HepG2 (cell line): ENCODE measurements around the gene SLC29A1. TPM values are rescaled to one million over a fixed set of nuclear protein-coding genes. Genes with fewer than 3 reads are reported as not detected.
A peak's percentile ranks its signal among the peaks of the same experiment; 100 is the strongest.

Experiments used
- ATAC-seq: fragments of 200-7000 bp; cut with Tn5 transposase; 3 replicates; pipeline ENCODE4 v1.9.1; 2020; ENCODE audit warnings: mild to moderate bottlenecking, moderate library complexity
- BruUV-seq: library from RNA; stranded (reverse); fragments of 400-500 nt; replicated peaks from 2 replicates; lab custom pipeline; 2021; lab: Mats Ljungman, UMichigan
- CTCF ChIA-PET: fragments of 300-600 bp; formaldehyde crosslinking; extraction: SDS; loops from one replicate; lab custom pipeline; 2021; ENCODE audit warnings: low total read pairs, inconsistent platforms, low intra/inter-chr PET ratio; lab: Yijun Ruan, JAX
- POLR2A ChIA-PET: fragments of 350-600 bp; sonication (Branson Sonifier 250); formaldehyde crosslinking; loops from one replicate; lab custom pipeline; 2020; ENCODE audit warnings: antibody characterized with exemption, inconsistent platforms; lab: Yijun Ruan, JAX
- DNase-seq: peaks from one replicate; pipeline ENCODE4 v3.0.0-alpha.2; 2015; ENCODE audit warnings: low spot score
- FAIRE-seq: peaks from 3 replicates; lab custom pipeline; 2011; peaks lifted over from hg19 to GRCh38; lab: Jason Lieb, UNC
- H2AFZ ChIP-seq: one replicate; pipeline ENCODE4 v1.6.1; 2011; ENCODE audit warnings: low read length, inconsistent platforms
- H3K27ac ChIP-seq: fragments of 300-600 bp; 3 replicates; pipeline ENCODE4 v1.8.0; 2011; ENCODE audit warnings: mixed run types, mild to moderate bottlenecking, mixed read lengths, low read length, inconsistent platforms; ENCODE audit not compliant: insufficient read depth; ENCODE audit errors: extremely low read length
- H3K27me3 ChIP-seq, 2 experiments: fragments of 200-600 bp in 1 of 2; 2 replicates in 1 of 2; 3 replicates in 1 of 2; pipeline versions ENCODE4 v1.6.0 to v1.8.0; 2011; ENCODE audit warnings: low read length in 2 of 2, mild to moderate bottlenecking in 2 of 2, moderate library complexity in 2 of 2, inconsistent platforms in 1 of 2; ENCODE audit not compliant: insufficient read depth in 2 of 2, control insufficient read depth in 1 of 2
- H3K36me3 ChIP-seq, 2 experiments: fragments of 200-600 bp in 1 of 2; replicated peaks in 1 of 2; 2 replicates in 1 of 2; 3 replicates in 1 of 2; pipeline versions ENCODE4 v1.5.1 to v1.8.0; 2011; ENCODE audit warnings: low read length in 2 of 2, inconsistent platforms in 1 of 2; ENCODE audit not compliant: insufficient read depth in 2 of 2, control insufficient read depth in 1 of 2
- H3K4me1 ChIP-seq: 2 replicates; pipeline ENCODE4 v1.5.1; 2012; ENCODE audit warnings: low read length, inconsistent platforms; ENCODE audit not compliant: insufficient read depth
- H3K4me2 ChIP-seq: 2 replicates; pipeline ENCODE4 v1.6.0; 2011; ENCODE audit warnings: low read depth, low read length, inconsistent platforms
- H3K4me3 ChIP-seq, 3 experiments: fragments of 200-600 bp in 1 of 3; sonication (generic), shearing (Covaris generic) in 1 of 3; replicated peaks in 1 of 3; 2 replicates each; pipeline ENCODE4 v1.5.1; 2011 to 2016; ENCODE audit warnings: low read length in 3 of 3, inconsistent platforms in 2 of 3, low read depth in 2 of 3, mild to moderate bottlenecking in 2 of 3, control low read depth in 1 of 3, mixed read lengths in 1 of 3; ENCODE audit not compliant: insufficient read depth in 1 of 3
- H3K79me2 ChIP-seq: one replicate; pipeline ENCODE4 v1.6.1; 2011; ENCODE audit warnings: low read length, inconsistent platforms; ENCODE audit not compliant: insufficient read depth
- H3K9ac ChIP-seq: 2 replicates; pipeline ENCODE4 v1.6.0; 2011; ENCODE audit warnings: mild to moderate bottlenecking, low read depth, low read length, inconsistent platforms; ENCODE audit not compliant: insufficient read depth
- H3K9me3 ChIP-seq: 2 replicates; pipeline ENCODE4 v1.5.1; 2012; ENCODE audit warnings: mild to moderate bottlenecking, low read length
- H4K20me1 ChIP-seq: 2 replicates; pipeline ENCODE4 v1.6.0; 2011; ENCODE audit warnings: inconsistent platforms, mild to moderate bottlenecking, low read length, moderate library complexity; ENCODE audit not compliant: insufficient read depth
- ATF7-NPFF ChIP-seq: sonication (generic); formaldehyde crosslinking; IDR thresholded peaks from 2 replicates; pipeline ENCODE4 v1.8.1; 2023; ENCODE audit warnings: mild to moderate bottlenecking, low read depth, missing genetic modification reagents, moderate library complexity
- ETV5 ChIP-seq: IDR thresholded peaks from 2 replicates; pipeline ENCODE4 v1.6.1; 2018; ENCODE audit warnings: missing biosample characterization, missing genetic modification reagents, inconsistent platforms, borderline replicate concordance
- FOXA3 ChIP-seq: IDR thresholded peaks from 2 replicates; pipeline ENCODE4 v1.6.1; 2016; ENCODE audit warnings: missing genetic modification reagents, missing compliant biosample characterization
- HNF4G ChIP-seq, 2 experiments: sonication (generic) in 1 of 2; formaldehyde crosslinking in 1 of 2; IDR thresholded peaks; 2 replicates each; pipeline versions ENCODE4 v1.4.0 to v1.6.1; 2011 to 2020; ENCODE audit warnings: borderline replicate concordance in 2 of 2, low read depth in 2 of 2, mild to moderate bottlenecking in 2 of 2, low read length in 1 of 2, missing genetic modification reagents in 1 of 2, moderate library complexity in 1 of 2
- IRF1 ChIP-seq: sonication (generic); formaldehyde crosslinking; IDR thresholded peaks from 2 replicates; pipeline ENCODE4 v1.4.0; 2020; ENCODE audit warnings: low read depth, mild to moderate bottlenecking, missing genetic modification reagents
- MED8 ChIP-seq: sonication (generic); formaldehyde crosslinking; IDR thresholded peaks from 2 replicates; pipeline ENCODE4 v1.8.1; 2023; ENCODE audit warnings: mild to moderate bottlenecking, missing genetic modification reagents; ENCODE audit not compliant: insufficient replicate concordance
- NFE2L1 ChIP-seq: sonication (generic); formaldehyde crosslinking; IDR thresholded peaks from 2 replicates; pipeline ENCODE4 v1.4.0; 2020; ENCODE audit warnings: missing genetic modification reagents, mild to moderate bottlenecking, borderline replicate concordance
- PLRG1 ChIP-seq: fragments of 450-650 bp; conservative IDR thresholded peaks from 2 replicates; pipeline ENCODE4 v1.6.1; 2016
- RXRB ChIP-seq: IDR thresholded peaks from 2 replicates; pipeline ENCODE4 v1.6.1; 2016; ENCODE audit warnings: borderline replicate concordance, missing genetic modification reagents, missing compliant biosample characterization
- SAP130 ChIP-seq: IDR thresholded peaks from 2 replicates; pipeline ENCODE4 v1.6.1; 2016; ENCODE audit warnings: low read depth
- SMARCC2 ChIP-seq: fragments of 450-650 bp; IDR thresholded peaks from 2 replicates; pipeline ENCODE4 v1.6.1; 2017; ENCODE audit warnings: antibody characterized with exemption, mild to moderate bottlenecking
- SRSF1 ChIP-seq: fragments of 200-400 bp; formaldehyde crosslinking; optimal IDR thresholded peaks from 2 replicates; pipeline ENCODE3; 2017; ENCODE audit warnings: mild to moderate bottlenecking, low read depth, low read length, moderate library complexity
- ZBTB7B ChIP-seq: sonication (generic); formaldehyde crosslinking; IDR thresholded peaks from 2 replicates; pipeline ENCODE4 v1.4.0; 2020; ENCODE audit warnings: missing genetic modification reagents
- ZNF234 ChIP-seq: sonication (generic); formaldehyde crosslinking; conservative IDR thresholded peaks from 2 replicates; pipeline ENCODE4 v1.5.1; 2020; ENCODE audit warnings: mild to moderate bottlenecking, missing genetic modification reagents
- ZNF260 ChIP-seq: sonication (generic); formaldehyde crosslinking; IDR thresholded peaks from 2 replicates; pipeline ENCODE4 v1.4.0; 2020; ENCODE audit warnings: missing genetic modification reagents, low read depth, mild to moderate bottlenecking, borderline replicate concordance
- ZNF292 ChIP-seq: sonication (generic); formaldehyde crosslinking; IDR thresholded peaks from 2 replicates; pipeline ENCODE4 v1.8.1; 2022; ENCODE audit warnings: mild to moderate bottlenecking, low read depth, missing genetic modification reagents, borderline replicate concordance
- ZNF337 ChIP-seq: sonication (generic); formaldehyde crosslinking; IDR thresholded peaks from 2 replicates; pipeline ENCODE4 v1.5.1; 2020; ENCODE audit warnings: missing genetic modification reagents, low read depth, mild to moderate bottlenecking, borderline replicate concordance
- ZNF34 ChIP-seq: sonication (generic); formaldehyde crosslinking; IDR thresholded peaks from 2 replicates; pipeline ENCODE4 v1.4.0; 2020; ENCODE audit warnings: mild to moderate bottlenecking, missing genetic modification reagents, borderline replicate concordance
- ZNF572 ChIP-seq: sonication (generic); formaldehyde crosslinking; IDR thresholded peaks from 2 replicates; pipeline ENCODE4 v1.5.1; 2020; ENCODE audit warnings: mild to moderate bottlenecking, missing genetic modification reagents
- WGBS: methylation state at CpG from one replicate; pipeline ENCODE4 v1.1.6; 2017; ENCODE audit warnings: low lambda C conversion rate; 5-methylcytosine and 5-hydroxymethylcytosine counted together
- in situ Hi-C: cut with HindIII; loops from 2 replicates; pipeline ENCODE4 v1.10.0; 2017; ENCODE audit warnings: low pct_unique_long_range_greater_than_20kb; ENCODE audit not compliant: extremely low pct_ligation_motif_present
- intact Hi-C: fragments of 100-400 bp; cut with micrococcal nuclease; formaldehyde crosslinking; loops from one replicate; pipeline ENCODE4 v1.10.0; 2022; ENCODE audit not compliant: unreplicated experiment
- polyA plus RNA-seq, 8 experiments: library from polyadenylated mRNA; depleted of rRNA in 3 of 8; stranded (reverse) in 7 of 8; unstranded in 1 of 8; fragments of >200 nt; fragmentation: Illumina TruSeq in 4 of 8; extraction: Trizol in 4 of 8; gene quantifications; 2 replicates each; pipeline versions ENCODE4 v1.2.1 to v1.2.3, GENCODE V29; 2011 to 2016; ENCODE audit warnings: low read depth in 4 of 8, missing spikeins in 1 of 8, mixed read lengths in 1 of 8; ENCODE audit not compliant: insufficient read depth in 1 of 8
- total RNA-seq, 5 experiments: library from RNA; depleted of rRNA; stranded (reverse); fragments of >200 nt; fragmentation: Illumina TruSeq; extraction: Trizol; gene quantifications; 2 replicates each; pipeline ENCODE4 v1.2.3, GENCODE V29; 2016; ENCODE audit warnings: low read depth in 1 of 5
- TF ChIP-seq, protein P1 (sequence below): sonication (generic); formaldehyde crosslinking; IDR thresholded peaks from 2 replicates; pipeline ENCODE4 v1.8.1; 2023; ENCODE audit warnings: mild to moderate bottlenecking, missing genetic modification reagents

The SLC29A1 gene
- total and polyA plus RNA-seq, 2 of the 13 experiments (the other 11 are each of a cell fraction or from before 2014, with no cell fraction given): 43.2 to 106 TPM

DNA sequence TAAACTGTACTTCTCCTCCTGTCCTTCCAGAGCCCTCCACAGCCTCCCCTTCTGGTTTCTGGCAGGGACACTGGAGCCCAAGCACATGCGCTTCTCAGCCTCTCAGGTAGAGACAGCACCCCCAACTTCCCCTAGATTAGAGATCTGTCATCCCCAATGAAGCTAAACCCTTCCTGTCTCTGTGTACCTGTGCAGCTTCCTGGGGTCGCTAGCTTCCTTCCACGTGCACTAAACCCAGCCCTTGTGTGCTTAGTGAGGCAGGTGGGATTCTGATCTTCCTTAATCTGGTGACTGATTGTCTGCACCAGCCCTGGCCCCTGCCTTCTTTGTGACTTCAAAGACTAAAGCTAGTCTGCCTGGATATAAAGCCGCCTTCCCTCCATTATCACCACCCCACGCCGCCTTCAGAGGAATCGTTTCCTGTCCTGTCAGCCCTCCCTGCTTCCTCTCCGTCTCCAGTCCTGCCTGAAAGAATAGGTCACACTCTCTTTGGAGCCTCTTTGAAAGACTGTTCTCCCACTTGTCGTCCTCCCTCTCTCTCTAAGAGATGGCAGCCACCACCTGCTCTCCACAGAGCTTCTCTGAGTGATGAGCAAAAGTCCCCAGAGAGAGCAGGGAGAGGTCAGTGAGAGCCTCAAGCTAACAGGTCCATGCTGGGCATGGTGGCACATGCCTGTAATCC lies 37.3 kb upstream of the SLC29A1 start (continued):
- TF ChIP-seq ZNF292 (CRISPR knock-in tag) (0 out of 2 replicates have a peak, but pooled peaks have one; percentile 25), ATF7-NPFF (no peak), SAP130 (CRISPR knock-in tag) (0 out of 2 replicates have a peak, but pooled peaks have one; percentile 8), HNF4G (IDR thresholded peaks at IDR 0.05; ENCODE audit: borderline replicate concordance, low read depth, low read length) (no peak), HNF4G (CRISPR knock-in tag; IDR thresholded peaks at IDR 0.05; ENCODE audit: borderline replicate concordance, low read depth) (no peak), MED8 (CRISPR knock-in tag) (no peak)
- TF ChIP-seq, protein P1, sequence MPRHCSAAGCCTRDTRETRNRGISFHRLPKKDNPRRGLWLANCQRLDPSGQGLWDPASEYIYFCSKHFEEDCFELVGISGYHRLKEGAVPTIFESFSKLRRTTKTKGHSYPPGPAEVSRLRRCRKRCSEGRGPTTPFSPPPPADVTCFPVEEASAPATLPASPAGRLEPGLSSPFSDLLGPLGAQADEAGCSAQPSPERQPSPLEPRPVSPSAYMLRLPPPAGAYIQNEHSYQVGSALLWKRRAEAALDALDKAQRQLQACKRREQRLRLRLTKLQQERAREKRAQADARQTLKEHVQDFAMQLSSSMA: no peak

DNA sequence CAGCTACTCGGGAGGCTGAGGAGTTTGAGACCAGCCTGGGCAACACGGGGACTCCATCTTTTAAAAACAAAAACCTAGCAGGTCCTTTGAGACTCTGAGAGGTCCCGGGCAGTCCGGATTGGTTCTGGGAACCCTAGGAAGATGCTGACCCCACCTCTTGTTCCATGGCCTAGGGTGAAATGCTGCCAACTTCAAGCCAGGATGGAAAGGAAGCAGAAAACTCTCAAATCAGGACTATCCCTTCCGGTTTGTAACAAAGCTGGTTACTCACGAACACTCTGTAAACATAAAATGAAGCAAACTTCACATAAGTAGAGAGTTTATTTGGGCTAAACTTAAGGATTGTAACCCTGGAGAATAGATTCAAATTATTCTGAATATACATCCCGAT lies 36.8 kb upstream of the SLC29A1 start:
- BruUV-seq: no TSS peak
- Histone ChIP-seq H3K9ac (no peak overlapping the region), H4K20me1 (no peaks in the 10 kb centered on the region), H3K27me3 (peaks cover 0 to 4% of the 10 kb centered on the region in 2 experiments; a peak in 3 of 5 replicates), H3K4me2 (peak overlapping the region; percentile 41), H3K4me3 (no peak overlapping the region), H3K79me2 (no peaks in the 10 kb centered on the region), H3K9me3 (no peaks in the 10 kb centered on the region), H3K4me1 (peaks cover 60% of the 10 kb centered on the region), H3K36me3 (no peaks in the 10 kb centered on the region), H2AFZ (no peak overlapping the region), H3K27ac (no peak overlapping the region)
- ChIA-PET POLR2A (interaction anchor here (0.9 to 2.3 kb wide), 3 partner anchors 18 to 60 kb away, joined by 3 to 10 read pairs (median 6); partner anchors contain the start of gene HSP90AB1), CTCF (no interaction called here)
- ATAC-seq (peak; percentile 6; the same call in 1 of the 3 replicates), DNase-seq (no peak), FAIRE-seq (no peak)
- in situ Hi-C loops (no loop called here), intact Hi-C loops (no loop called here)
- 41% methylated on average over 7 of the region's 7 CpGs for WGBS
- TF ChIP-seq ZNF234 (CRISPR knock-in tag) (no peak), ZNF572 (no peak), NFE2L1 (CRISPR knock-in tag) (no peak), ZNF337 (CRISPR knock-in tag) (no peak), ZNF34 (CRISPR knock-in tag) (no peak), RXRB (CRISPR knock-in tag) (0 out of 2 replicates have a peak, but pooled peaks have one; percentile 14), SMARCC2 (no peak), FOXA3 (no peak), PLRG1 (no peak), ZNF260 (no peak), SAP130 (CRISPR knock-in tag) (0 out of 2 replicates have a peak, but pooled peaks have one; percentile 4), ETV5 (peak; percentile 43; the same call in 1 of the 2 replicates), ZBTB7B (CRISPR knock-in tag) (no peak), IRF1 (CRISPR knock-in tag) (no peak), SRSF1 (no peak)
